ENCODE data around the gene ESF1. TPM values are rescaled to one million over a fixed set of nuclear protein-coding genes. Genes with fewer than 3 reads are reported as not detected.

Gene ESF1
- total RNA-seq, 1 experiment from 2014 or later = 21.2 TPM

DNA sequence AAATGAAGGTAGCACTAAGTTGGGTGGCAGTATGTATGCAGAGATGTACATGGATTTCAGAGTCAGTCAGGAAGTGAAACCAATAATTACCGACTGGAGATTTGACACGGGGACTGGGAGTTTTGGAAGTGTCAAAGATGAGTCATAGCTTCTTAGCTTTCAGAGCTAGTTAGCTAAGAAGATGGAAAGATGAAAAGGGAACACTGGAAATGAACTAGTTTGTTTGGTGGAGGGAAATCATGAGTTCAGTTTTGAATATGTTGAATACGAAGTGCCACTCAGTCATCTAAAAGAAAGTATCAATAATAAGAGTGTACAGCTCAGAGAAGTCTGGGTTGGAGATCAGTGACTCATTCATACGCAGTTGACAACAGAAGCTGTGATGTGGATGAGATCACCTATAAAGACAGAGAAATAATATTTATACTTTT, 7.5 kb downstream of the ESF1 start:
- H3K27ac Mint-ChIP-seq (ENCODE audit: low read depth, unreplicated experiment) = peak overlapping the region; percentile 63
- H3K9me3 Mint-ChIP-seq (ENCODE audit: unreplicated experiment) = no peaks in the 10 kb centered on the region
- peak; percentile 42 for DNase-seq (ENCODE audit: unreplicated experiment)
- H3K4me3 Mint-ChIP-seq (ENCODE audit: unreplicated experiment) = peak overlapping the region; percentile 43
- H3K27me3 Mint-ChIP-seq (ENCODE audit: insufficient read depth, unreplicated experiment) = no peaks in the 10 kb centered on the region
- H3K36me3 Mint-ChIP-seq (ENCODE audit: insufficient read depth, unreplicated experiment) = peaks cover 66% of the 10 kb centered on the region
- TF ChIP-seq, protein P1, sequence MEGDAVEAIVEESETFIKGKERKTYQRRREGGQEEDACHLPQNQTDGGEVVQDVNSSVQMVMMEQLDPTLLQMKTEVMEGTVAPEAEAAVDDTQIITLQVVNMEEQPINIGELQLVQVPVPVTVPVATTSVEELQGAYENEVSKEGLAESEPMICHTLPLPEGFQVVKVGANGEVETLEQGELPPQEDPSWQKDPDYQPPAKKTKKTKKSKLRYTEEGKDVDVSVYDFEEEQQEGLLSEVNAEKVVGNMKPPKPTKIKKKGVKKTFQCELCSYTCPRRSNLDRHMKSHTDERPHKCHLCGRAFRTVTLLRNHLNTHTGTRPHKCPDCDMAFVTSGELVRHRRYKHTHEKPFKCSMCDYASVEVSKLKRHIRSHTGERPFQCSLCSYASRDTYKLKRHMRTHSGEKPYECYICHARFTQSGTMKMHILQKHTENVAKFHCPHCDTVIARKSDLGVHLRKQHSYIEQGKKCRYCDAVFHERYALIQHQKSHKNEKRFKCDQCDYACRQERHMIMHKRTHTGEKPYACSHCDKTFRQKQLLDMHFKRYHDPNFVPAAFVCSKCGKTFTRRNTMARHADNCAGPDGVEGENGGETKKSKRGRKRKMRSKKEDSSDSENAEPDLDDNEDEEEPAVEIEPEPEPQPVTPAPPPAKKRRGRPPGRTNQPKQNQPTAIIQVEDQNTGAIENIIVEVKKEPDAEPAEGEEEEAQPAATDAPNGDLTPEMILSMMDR (IDR thresholded peaks at IDR 0.05; ENCODE audit: unreplicated experiment) = no peak
- BruUV-seq (replicated peaks) = no TSS peak
- H3K4me1 Mint-ChIP-seq (ENCODE audit: insufficient read depth, unreplicated experiment) = peaks cover 38% of the 10 kb centered on the region
- intact Hi-C loops (cut with micrococcal nuclease) = loop anchor here (10.0 kb wide), 2 partner anchors 142 to 232 kb away; partner anchors contain the start of gene TASP1
- CTCF ChIA-PET = interaction anchor here (0.6 to 2.5 kb wide), 10 partner anchors 8 to 765 kb away, joined by 3 to 12 read pairs (median 4); partner anchors contain the start of gene MACROD2
- POLR2A ChIA-PET = interaction anchor here (0.7 to 8.6 kb wide), 10 partner anchors 8 to 1754 kb away, joined by 3 to 81 read pairs (median 4); partner anchors contain the start of genes ESF1, NDUFAF5 and TASP1

- Mint-ChIP-seq H3K4me1 (ENCODE audit: insufficient read depth, unreplicated experiment) (peaks cover 35% of the 10 kb centered on the region), H3K36me3 (ENCODE audit: insufficient read depth, unreplicated experiment) (peaks cover 66% of the 10 kb centered on the region), H3K9me3 (ENCODE audit: unreplicated experiment) (no peaks in the 10 kb centered on the region), H3K27me3 (ENCODE audit: insufficient read depth, unreplicated experiment) (no peaks in the 10 kb centered on the region), H3K27ac (ENCODE audit: low read depth, unreplicated experiment) (no peak overlapping the region), H3K4me3 (ENCODE audit: unreplicated experiment) (no peak overlapping the region)
- intact Hi-C loops (cut with micrococcal nuclease) = loop anchor here (10.0 kb wide), 2 partner anchors 141 to 231 kb away; partner anchors contain the start of gene TASP1
- ChIA-PET CTCF (interaction anchor here (0.7 to 2.5 kb wide), 5 partner anchors 12 to 656 kb away, joined by 3 to 10 read pairs (median 5); no protein-coding TSS in a partner anchor), POLR2A (interaction anchor here (1.2 to 8.6 kb wide), 3 partner anchors 9 to 137 kb away, joined by 4 to 81 read pairs (median 14); partner anchors contain the start of genes ESF1, NDUFAF5 and TASP1)
- DNase-seq (ENCODE audit: unreplicated experiment) = no peak
- TSS peak; percentile 6 for BruUV-seq (replicated peaks)
- TF ChIP-seq, protein P1 (IDR thresholded peaks at IDR 0.05; ENCODE audit: unreplicated experiment) = no peak
Measured at GRCh38 chr20:13775867-13776266, 8.9 kb downstream of the ESF1 start.

GRCh38 chr20:13772529-13772928, 12.2 kb downstream of the ESF1 start:
- no TSS peak for BruUV-seq (replicated peaks)
- Mint-ChIP-seq H3K36me3 (ENCODE audit: insufficient read depth, unreplicated experiment) (peaks cover 84% of the 10 kb centered on the region), H3K27ac (ENCODE audit: low read depth, unreplicated experiment) (peak overlapping the region; percentile 87), H3K4me1 (ENCODE audit: insufficient read depth, unreplicated experiment) (peaks cover 20% of the 10 kb centered on the region), H3K4me3 (ENCODE audit: unreplicated experiment) (no peak overlapping the region), H3K27me3 (ENCODE audit: insufficient read depth, unreplicated experiment) (no peaks in the 10 kb centered on the region), H3K9me3 (ENCODE audit: unreplicated experiment) (no peaks in the 10 kb centered on the region)
- DNase-seq (ENCODE audit: unreplicated experiment) = no peak
- intact Hi-C loops (cut with micrococcal nuclease) = loop anchor here (2.0 to 10.0 kb wide), 3 partner anchors 138 to 314 kb away; partner anchors contain the start of gene TASP1
- ChIA-PET POLR2A (interaction anchor here (0.6 to 8.6 kb wide), 6 partner anchors 8 to 134 kb away, joined by 3 to 81 read pairs (median 4); partner anchors contain the start of genes ESF1, NDUFAF5 and TASP1), CTCF (interaction anchor here (0.6 to 4.3 kb wide), 35 partner anchors 9 to 1194 kb away, joined by 3 to 31 read pairs (median 4); partner anchors contain the start of genes ESF1 and NDUFAF5)
- TF ChIP-seq, protein P1 (IDR thresholded peaks at IDR 0.05; ENCODE audit: unreplicated experiment) = no peak

GRCh38 chr20:13771853-13772453, 12.8 kb downstream of the ESF1 start:
- no peak overlapping the region for H3K4me3 Mint-ChIP-seq (ENCODE audit: unreplicated experiment)
- DNase-seq (ENCODE audit: unreplicated experiment) = no peak
- TF ChIP-seq, protein P1 (IDR thresholded peaks at IDR 0.05; ENCODE audit: unreplicated experiment) = peak; percentile 42
- BruUV-seq (replicated peaks) = no TSS peak
- H3K27me3 Mint-ChIP-seq (ENCODE audit: insufficient read depth, unreplicated experiment) = no peaks in the 10 kb centered on the region
- H3K4me1 Mint-ChIP-seq (ENCODE audit: insufficient read depth, unreplicated experiment) = peaks cover 15% of the 10 kb centered on the region
- peak overlapping the region; percentile 87 for H3K27ac Mint-ChIP-seq (ENCODE audit: low read depth, unreplicated experiment)
- intact Hi-C loops (cut with micrococcal nuclease) = loop anchor here (1.0 to 10.0 kb wide), 4 partner anchors 137 to 653 kb away; partner anchors contain the start of gene TASP1
- no peaks in the 10 kb centered on the region for H3K9me3 Mint-ChIP-seq (ENCODE audit: unreplicated experiment)
- POLR2A ChIA-PET = interaction anchor here (0.6 to 8.6 kb wide), 6 partner anchors 8 to 566 kb away, joined by 3 to 81 read pairs (median 4); partner anchors contain the start of genes ESF1, NDUFAF5 and TASP1
- CTCF ChIA-PET = interaction anchor here (0.6 to 4.3 kb wide), 60 partner anchors 9 to 1195 kb away, joined by 3 to 31 read pairs (median 4); partner anchors contain the start of genes ESF1 and NDUFAF5
- peaks cover 90% of the 10 kb centered on the region for H3K36me3 Mint-ChIP-seq (ENCODE audit: insufficient read depth, unreplicated experiment)
